Stimulated activated CD4-positive, alpha-beta T cell treated with anti-CD3 and anti-CD28 coated beads, Interleukin-1b, Interleukin-23, amount 100 ng/mL, for 1 hour (primary cell): ENCODE data around the gene HLA-B.
A peak's percentile ranks its signal among the peaks of the same experiment; 100 is the strongest.
"Not testable (repeated sequence)": the region's sequence is repeated elsewhere in the genome, so short reads cannot be mapped to it uniquely, and the experiment has no call there.

Experiments used
- DNase-seq, 2 donors: peaks; one replicate each; pipeline ENCODE4 v3.0.0-alpha.2; 2020; ENCODE audit warnings: low read depth in 2 of 2

Gene HLA-B

DNA sequence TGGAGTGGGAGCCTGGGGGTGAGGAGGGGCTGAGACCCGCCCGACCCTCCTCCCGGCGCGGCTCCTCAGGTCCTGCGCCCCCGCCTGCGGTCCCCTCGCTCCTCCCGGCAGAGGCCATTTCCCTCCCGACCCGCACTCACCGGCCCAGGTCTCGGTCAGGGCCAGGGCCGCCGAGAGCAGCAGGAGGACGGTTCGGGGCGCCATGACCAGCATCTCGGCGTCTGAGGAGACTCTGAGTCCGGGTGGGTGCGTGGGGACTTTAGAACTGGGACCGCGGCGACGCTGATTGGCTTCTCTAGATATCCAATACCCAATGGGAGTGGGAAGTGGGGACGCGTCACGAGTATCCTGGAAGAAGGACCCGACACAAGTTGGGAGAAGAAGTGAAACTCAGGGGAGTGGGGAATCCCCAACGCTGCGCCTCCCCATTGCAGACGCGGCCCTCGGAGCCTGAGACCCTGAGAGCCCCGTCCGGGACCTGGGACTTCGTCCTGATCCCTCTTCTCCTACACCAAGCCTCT is at the start of gene HLA-B:
HLA-B (minus strand) TSS at position 234 of the 521 bp plus-strand sequence; CDS start at position 213, 21 bp downstream.
- DNase-seq: peak in 1 of 2 donors; percentile 70

DNA sequence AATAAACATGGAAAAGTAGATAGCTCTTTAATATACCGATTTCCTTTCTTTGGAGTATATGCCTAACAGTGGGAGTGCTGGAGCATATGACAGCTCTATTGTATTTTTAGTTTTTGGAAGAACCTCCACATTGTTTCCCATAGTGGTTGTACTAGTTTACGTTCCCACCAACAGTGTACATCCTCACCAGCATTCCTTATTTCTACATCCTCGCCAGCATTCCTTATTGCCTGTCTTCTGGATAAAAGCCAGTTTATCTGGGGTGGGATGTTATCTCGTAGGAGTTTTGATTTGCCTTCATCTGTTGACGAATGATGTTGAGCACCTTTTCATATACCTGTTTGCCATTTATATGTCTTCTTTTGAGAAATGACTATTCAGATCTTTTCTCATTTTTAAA is 49.0 kb upstream of the HLA-B start:
- no peak for DNase-seq

DNA sequence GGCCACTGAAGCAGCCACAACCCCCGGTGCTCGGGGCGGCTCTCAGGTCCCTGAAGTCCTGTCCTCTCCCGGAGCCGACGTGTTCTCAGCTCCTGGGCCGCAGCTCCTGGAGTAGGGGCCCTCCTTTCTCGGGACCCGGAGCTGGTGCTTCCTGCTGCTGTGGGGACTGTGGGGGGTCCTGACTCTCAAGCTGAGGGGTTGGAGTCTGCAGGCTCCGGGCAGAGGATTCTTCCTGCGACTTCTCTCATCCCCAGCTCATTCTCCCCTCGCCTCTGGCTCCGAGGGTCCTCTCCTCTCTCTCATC is 47.0 kb upstream of the HLA-B start:
- DNase-seq: not testable (repeated sequence)

DNA sequence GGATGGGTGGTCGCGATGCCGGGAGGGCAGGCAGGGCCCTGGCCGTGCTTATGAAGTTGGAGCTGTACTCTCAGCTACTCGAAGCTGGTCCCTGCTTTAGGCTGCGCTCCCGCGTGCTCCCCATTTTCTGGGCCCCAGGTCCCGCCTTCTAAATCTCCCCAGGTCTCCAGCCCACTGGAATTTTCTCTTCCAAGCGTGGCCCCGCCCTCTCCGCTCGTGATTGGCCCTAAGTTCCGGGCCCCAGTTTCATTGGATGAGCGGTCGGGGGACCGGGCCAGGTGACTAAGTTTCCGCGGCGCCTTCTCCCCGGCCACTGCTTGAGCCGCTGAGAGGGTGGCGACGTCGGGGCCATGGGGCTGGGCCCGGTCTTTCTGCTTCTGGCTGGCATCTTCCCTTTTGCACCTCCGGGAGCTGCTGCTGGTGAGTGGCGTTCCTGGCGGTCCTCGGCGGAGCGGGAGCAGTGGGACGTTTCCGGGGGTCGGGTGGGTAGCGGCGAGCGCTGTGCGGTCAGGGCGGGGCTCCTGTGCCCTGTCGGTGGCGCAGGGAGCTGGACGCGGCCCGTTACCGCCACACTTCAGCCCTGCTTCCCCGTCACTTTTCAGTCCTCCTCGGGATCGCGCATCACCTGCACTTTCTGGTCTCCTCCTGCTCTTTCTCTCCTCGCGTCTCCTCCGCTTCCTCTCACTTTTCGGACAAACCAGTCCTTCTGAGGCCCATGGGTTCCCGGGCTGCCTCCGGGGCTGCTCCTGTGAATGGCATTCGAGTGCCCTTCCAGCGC is 46.5 kb upstream of the HLA-B start, which contains the start of gene MICA:
MICA (plus strand) TSS at position 313 of the 778 bp plus-strand sequence; CDS start at position 351, 38 bp downstream.
- peak; percentile 38 to 52 for DNase-seq

DNA sequence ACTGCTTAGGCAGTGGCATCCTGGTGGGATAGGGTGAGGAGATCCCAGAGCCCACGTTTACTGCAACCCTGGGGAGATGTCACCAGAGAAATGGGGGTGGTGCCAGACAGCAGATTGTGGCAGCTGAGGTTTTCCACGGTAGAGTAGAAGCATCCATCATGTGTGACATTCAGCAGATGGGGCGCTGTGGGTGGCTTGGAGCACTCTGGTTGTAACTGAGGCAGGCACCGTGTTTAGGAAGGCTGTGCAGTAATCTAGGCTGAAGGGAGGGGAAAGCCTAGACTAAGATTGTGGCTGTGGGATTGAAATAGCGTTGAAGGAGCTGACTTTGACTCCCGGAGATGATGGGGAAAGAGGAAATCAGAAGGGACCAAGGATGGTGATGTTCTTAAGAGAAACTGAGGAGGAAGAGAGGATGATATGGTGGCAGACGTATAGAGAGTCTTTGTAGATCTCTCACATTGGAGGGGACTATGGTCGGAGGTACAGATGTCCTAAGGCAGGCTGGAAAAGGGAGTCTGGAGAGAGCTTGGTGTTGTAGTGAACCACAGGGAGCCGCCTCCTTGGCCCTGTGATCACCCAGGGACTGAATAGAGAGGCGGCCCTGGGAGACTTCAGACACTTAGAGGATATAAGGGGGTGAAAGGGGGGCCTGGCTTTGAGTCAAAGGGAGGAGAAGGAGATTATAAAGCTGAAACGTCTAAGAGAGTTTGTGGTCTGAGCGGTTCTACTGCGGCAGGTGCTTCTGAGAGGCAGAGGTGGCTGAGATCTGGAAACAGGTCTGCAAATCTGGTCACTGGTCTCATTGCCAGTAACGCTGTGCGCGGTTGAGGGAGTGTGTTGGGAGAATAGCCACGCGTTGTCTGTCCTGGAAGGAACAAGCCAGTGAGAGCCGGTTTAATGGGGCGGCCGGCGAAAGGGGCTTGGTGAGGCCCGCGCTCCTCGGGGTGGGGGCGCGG is 45.6 kb upstream of the HLA-B start:
- DNase-seq: no peak

DNA sequence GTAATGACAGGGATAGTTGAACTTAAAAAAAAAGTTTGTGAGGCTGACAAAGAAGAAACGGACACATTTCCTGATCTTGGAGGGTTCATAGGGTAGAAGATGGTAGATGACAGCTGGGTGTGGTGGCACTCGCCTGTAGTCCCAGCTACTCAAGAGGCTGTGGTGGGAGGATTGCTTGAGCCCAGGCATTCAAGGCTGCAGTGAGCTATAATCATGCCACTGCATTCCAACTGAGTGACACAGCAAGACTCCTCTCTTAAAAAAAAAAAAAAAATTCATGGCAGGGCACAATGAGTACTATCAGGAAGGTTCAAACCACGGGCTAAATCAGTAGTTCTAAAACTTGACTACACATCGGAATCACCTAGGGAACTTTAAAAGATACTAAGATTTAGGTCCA is 44.4 kb upstream of the HLA-B start:
- DNase-seq: no peak

- DNase-seq: peak in 1 of 2 donors; percentile 55
Measured at GRCh38 chr6:31400467-31401289, 43.7 kb upstream of the HLA-B start.

- peak in 1 of 2 donors; percentile 24 for DNase-seq
Measured at GRCh38 chr6:31399589-31400466, 42.8 kb upstream of the HLA-B start.

DNA sequence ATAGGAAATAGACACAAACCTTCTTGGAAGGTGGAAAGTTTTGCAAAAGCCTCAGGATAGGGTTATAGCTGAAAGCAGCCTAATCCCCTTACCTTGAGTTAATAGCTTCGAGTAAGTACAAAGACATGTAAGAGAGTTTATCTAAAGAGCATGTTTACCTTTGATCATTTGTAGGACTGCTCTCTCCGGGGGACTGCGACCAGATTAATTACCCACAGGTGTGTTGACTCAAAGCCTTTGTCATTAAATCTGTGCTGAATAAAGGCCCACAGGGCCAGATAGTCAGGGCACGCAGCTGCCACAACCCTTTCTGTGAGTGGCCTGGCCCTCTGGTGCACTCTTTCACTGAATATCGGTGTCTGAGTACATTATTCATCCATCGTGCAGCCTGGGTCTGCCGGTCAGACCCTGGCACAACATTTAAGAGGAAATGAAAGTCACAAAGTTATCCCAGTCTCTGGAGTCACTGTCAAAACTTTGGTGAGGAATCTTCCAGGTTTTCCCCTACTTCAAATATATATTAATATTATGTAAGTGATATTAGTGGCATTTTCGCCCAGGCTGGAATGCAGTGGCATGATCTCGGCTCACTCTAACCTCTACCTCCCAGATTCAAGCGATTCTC is 41.0 kb upstream of the HLA-B start:
- DNase-seq: no peak

DNA sequence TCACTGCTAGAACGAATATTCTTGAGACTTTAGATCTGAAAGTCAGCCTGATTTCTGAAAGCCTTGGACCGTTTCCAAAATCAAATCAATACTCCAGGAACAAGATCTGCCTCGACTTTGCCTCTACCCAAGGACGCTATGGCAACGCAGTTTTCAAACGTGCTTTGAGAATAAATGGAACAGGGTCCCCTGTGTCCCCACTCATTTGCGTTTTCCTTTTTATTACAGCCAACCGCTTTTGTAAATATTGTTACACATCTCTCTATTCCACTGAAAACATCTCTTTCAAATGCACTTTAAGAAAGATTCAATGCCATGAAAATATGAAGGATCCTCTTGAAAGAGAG is 40.1 kb upstream of the HLA-B start:
- DNase-seq: not testable (repeated sequence)

GRCh38 chr6:31396422-31397152 is 39.6 kb upstream of the HLA-B start:
- peak; percentile 66 to 89 for DNase-seq

GRCh38 chr6:31395832-31396231 is 38.9 kb upstream of the HLA-B start:
- DNase-seq: no peak

DNA sequence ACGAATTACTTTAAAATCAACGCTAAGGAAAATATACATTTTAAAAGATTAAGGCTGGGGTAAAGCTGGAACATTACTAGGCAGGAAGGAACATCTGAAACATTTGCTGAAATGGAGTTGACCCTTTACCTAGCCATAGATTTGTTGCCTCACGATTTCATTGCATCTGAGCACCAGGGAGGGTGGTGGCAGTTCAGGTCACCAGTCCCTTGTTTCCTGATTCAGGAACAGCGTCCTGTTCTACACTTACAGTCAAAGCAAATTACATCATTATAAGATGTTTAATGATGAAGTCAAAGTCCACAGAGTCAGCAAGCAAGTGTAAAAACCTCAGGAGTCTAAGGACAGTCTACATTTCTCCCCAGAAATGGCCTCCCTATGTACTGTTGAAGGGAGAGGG is 37.4 kb upstream of the HLA-B start:
- no peak for DNase-seq

DNA sequence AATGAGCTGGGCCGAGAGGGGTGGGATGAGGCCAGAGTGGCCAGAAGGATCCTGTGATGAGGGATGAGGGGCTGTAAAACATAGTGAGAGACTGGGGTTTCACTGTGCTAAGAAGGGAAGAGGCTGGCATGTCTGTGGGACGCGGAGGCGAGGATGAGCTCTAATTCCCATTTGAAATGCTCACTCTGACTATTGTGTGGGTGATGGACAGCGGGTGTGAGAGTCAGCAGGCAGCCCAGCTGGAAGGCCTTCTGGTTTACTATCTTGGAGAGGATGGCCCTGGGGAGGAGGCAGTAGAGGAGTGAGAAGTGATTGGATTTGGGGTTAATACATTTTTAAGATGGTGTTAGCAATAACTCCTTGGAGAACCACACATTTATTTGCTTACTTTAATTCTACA is 37.0 kb upstream of the HLA-B start:
- DNase-seq: no peak

- not testable (repeated sequence) for DNase-seq
Measured at GRCh38 chr6:31389802-31390132, 32.8 kb upstream of the HLA-B start.

DNA sequence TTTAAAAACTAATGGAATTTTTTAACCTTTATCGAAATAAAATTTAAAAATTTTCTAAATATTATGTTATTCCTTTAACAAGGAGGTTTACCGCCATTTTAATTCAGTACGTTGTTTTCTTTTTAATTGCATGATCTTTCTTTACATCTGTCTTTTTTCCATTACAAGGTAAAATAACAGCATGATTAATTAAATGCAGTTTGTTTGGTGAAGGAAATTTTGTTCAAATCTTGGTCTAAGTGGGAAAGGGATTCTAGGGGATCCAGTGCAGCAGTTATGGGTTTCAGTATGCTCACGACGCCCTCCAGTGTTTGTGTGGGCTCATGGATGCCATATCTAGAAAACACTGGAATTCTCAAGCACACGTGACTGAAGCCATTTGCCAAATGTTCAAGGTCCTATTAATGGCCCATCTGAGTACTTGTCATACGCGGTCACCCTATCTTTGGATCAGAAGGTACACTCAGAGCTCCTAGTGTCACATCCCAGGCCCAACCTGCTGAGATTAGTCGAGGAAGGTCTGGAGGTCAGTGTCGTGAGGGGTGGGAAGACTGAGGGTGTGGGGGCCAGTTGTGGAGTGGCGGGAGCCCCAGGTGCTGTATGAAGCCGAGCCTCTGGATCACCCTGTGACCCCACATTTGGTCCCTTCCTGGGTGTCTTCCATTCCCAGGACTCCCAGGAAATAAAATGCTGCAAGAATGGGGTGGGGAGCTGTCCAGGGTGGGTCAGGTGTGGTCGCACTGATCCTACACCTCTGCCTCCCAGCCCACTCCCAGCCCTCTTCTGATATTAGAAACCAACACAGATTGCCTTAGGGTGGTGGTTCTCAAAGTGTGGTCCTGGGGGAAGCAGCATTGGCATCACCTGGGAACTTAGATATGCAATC is 32.2 kb upstream of the HLA-B start:
- not testable (repeated sequence) for DNase-seq

DNA sequence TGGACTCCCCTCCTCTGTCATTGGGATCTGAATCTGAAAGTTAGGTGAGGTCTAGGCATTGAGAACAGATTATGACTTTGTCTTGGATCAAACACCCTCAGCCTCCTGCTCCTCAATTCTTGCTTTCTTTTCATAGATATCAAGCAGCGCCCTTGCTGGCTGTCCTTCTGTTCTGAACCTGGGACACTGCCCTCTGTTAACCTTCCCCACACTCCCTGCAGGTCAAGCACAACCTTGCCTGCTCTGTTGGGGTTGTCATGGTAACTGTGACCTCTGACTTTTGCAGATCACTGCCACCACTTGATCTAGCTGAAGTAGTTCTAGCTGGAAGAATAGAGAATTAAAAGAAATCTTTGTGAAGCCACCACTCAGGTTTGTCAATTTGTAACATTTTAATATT is 30.0 kb upstream of the HLA-B start:
- DNase-seq: no peak

- no peak for DNase-seq
Measured at GRCh38 chr6:31386099-31386498, 29.1 kb upstream of the HLA-B start.

DNA sequence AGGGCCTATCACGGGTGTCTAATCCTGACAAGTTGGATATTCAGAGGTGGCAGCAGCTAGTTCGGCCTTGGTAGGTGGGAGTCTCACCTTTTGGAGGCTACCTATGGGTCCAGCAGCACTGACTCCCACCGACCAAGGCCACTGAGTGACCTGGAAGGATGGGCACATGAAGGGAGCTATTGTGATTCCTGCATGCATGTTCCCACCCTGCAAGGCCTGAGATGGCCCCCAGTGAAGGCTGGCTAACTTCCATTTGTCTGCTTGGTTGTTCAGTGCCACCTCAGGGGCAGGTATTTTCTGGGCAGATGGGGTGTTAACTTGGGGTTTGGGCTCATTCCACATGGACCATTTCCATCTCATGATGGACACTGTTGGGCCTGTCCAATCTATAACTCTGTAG is 28.1 kb upstream of the HLA-B start:
- DNase-seq: no peak
